OCI-LY7 (cell line): Measurements from ENCODE around the gene ARFGAP3. TPM values are rescaled to one million over a fixed set of nuclear protein-coding genes. Genes with fewer than 3 reads are reported as not detected.

Experiments used
- BruUV-seq: library from RNA; stranded (reverse); fragments of 400-500 nt; replicated peaks from 2 replicates; lab custom pipeline; 2021; lab: Mats Ljungman, UMichigan
- CTCF ChIA-PET: fragments of 300-600 bp; sonication (Branson Sonifier 250); formaldehyde crosslinking; loops from one replicate; lab custom pipeline; 2022; ENCODE audit warnings: antibody characterized with exemption; ENCODE audit not compliant: unreplicated experiment; lab: Charles Lee
- POLR2A ChIA-PET: fragments of 300-600 bp; sonication (Branson Sonifier 250); formaldehyde crosslinking; loops from one replicate; lab custom pipeline; 2022; ENCODE audit warnings: antibody characterized with exemption; lab: Charles Lee
- DNase-seq: peaks from one replicate; pipeline ENCODE4 v3.0.0-alpha.2; 2015; ENCODE audit warnings: low spot score
- H2AFZ ChIP-seq: fragments of 200-600 bp; sonication (generic), shearing (Covaris generic); 2 replicates; pipeline ENCODE4 v1.6.1; 2014; ENCODE audit warnings: mild to moderate bottlenecking, antibody characterized with exemption, low read length, moderate library complexity
- H3K27ac ChIP-seq: fragments of 200-600 bp; sonication (generic); 2 replicates; pipeline ENCODE4 v1.5.1; 2014; ENCODE audit warnings: mixed run types, low read depth, mild to moderate bottlenecking, moderate library complexity, low read length, inconsistent platforms; ENCODE audit not compliant: poor library complexity, severe bottlenecking
- H3K36me3 ChIP-seq: fragments of 200-600 bp; sonication (generic); 2 replicates; pipeline ENCODE4 v1.6.1; 2014; ENCODE audit warnings: mild to moderate bottlenecking, antibody characterized with exemption, low read length, moderate library complexity, mixed read lengths; ENCODE audit not compliant: insufficient read depth
- H3K4me1 ChIP-seq: fragments of 200-600 bp; sonication (generic); 2 replicates; pipeline ENCODE4 v1.5.1; 2014; ENCODE audit warnings: mild to moderate bottlenecking, low read length; ENCODE audit not compliant: insufficient read depth, poor library complexity, severe bottlenecking
- H3K4me2 ChIP-seq: fragments of 200-600 bp; sonication (generic); 2 replicates; pipeline ENCODE4 v1.6.1; 2014; ENCODE audit warnings: mild to moderate bottlenecking, low read length
- H3K4me3 ChIP-seq: fragments of 200-600 bp; sonication (generic); 2 replicates; pipeline ENCODE4 v1.5.1; 2014; ENCODE audit warnings: mild to moderate bottlenecking, low read depth, low read length; ENCODE audit not compliant: poor library complexity, severe bottlenecking
- H3K79me2 ChIP-seq: fragments of 200-600 bp; sonication (generic); 2 replicates; pipeline ENCODE4 v1.6.1; 2016; ENCODE audit warnings: low read depth, mild to moderate bottlenecking, low read length, moderate library complexity, mixed read lengths; ENCODE audit not compliant: insufficient read depth
- H3K9me2 ChIP-seq: fragments of 200-600 bp; sonication (generic); 2 replicates; pipeline ENCODE4 v1.6.1; 2016; ENCODE audit warnings: mild to moderate bottlenecking, low read length, mixed read lengths; ENCODE audit not compliant: insufficient read depth
- H3K9me3 ChIP-seq: fragments of 200-600 bp; sonication (generic); 2 replicates; pipeline ENCODE4 v1.6.1; 2014; ENCODE audit warnings: mild to moderate bottlenecking, mixed run types, low read length, mixed read lengths
- H4K20me1 ChIP-seq: fragments of 200-600 bp; sonication (generic); 2 replicates; pipeline ENCODE4 v1.6.1; 2014; ENCODE audit warnings: mild to moderate bottlenecking, antibody characterized with exemption, low read length, moderate library complexity, mixed read lengths; ENCODE audit not compliant: insufficient read depth
- EZH2phosphoT487 ChIP-seq: fragments of 200-600 bp; sonication (generic); IDR thresholded peaks from 2 replicates; pipeline ENCODE4 v1.6.1; 2018; ENCODE audit warnings: low read depth, borderline replicate concordance, mild to moderate bottlenecking, mixed run types, antibody characterized with exemption, low read length, moderate library complexity, mixed read lengths
- intact Hi-C: fragments of 100-400 bp; cut with micrococcal nuclease; formaldehyde crosslinking; loops from one replicate; pipeline ENCODE4 v1.10.0; 2022; ENCODE audit not compliant: unreplicated experiment
- total RNA-seq, 2 experiments: library from RNA; depleted of rRNA in 1 of 2; stranded (reverse); fragments of >200 nt in 1 of 2; shearing (Covaris generic) in 1 of 2; gene quantifications; 2 replicates each; pipeline ENCODE4 v1.2.3, GENCODE V29; 2014 to 2022
- TF ChIP-seq, protein P1 (sequence below): fragments of 200-600 bp; sonication (generic); conservative IDR thresholded peaks from 2 replicates; pipeline ENCODE4 v1.5.1; 2014; ENCODE audit warnings: mild to moderate bottlenecking, antibody characterized with exemption, low read length, moderate library complexity, mixed read lengths

The ARFGAP3 gene
- total RNA-seq, 2 experiments from 2014 or later, result 24.2 to 47.0 TPM

GRCh38 chr22:42787357-42787736, 69.7 kb downstream of the ARFGAP3 start:
- CTCF ChIA-PET, result no interaction called here
- no peak for DNase-seq
- BruUV-seq, result no TSS peak
- H3K9me3 ChIP-seq, result no peaks in the 10 kb centered on the region
- no peak overlapping the region for H2AFZ ChIP-seq
- TF ChIP-seq, protein P1, sequence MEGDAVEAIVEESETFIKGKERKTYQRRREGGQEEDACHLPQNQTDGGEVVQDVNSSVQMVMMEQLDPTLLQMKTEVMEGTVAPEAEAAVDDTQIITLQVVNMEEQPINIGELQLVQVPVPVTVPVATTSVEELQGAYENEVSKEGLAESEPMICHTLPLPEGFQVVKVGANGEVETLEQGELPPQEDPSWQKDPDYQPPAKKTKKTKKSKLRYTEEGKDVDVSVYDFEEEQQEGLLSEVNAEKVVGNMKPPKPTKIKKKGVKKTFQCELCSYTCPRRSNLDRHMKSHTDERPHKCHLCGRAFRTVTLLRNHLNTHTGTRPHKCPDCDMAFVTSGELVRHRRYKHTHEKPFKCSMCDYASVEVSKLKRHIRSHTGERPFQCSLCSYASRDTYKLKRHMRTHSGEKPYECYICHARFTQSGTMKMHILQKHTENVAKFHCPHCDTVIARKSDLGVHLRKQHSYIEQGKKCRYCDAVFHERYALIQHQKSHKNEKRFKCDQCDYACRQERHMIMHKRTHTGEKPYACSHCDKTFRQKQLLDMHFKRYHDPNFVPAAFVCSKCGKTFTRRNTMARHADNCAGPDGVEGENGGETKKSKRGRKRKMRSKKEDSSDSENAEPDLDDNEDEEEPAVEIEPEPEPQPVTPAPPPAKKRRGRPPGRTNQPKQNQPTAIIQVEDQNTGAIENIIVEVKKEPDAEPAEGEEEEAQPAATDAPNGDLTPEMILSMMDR, result no peak
- no peak for TF ChIP-seq EZH2phosphoT487
- POLR2A ChIA-PET, result no interaction called here
- no peak overlapping the region for H3K4me3 ChIP-seq
- peaks cover 10% of the 10 kb centered on the region for H3K4me1 ChIP-seq
- no peak overlapping the region for H3K27ac ChIP-seq
- H3K9me2 ChIP-seq, result no peaks in the 10 kb centered on the region
- H3K79me2 ChIP-seq, result no peaks in the 10 kb centered on the region
- intact Hi-C loops, result no loop called here
- no peaks in the 10 kb centered on the region for H3K36me3 ChIP-seq
- H4K20me1 ChIP-seq, result no peaks in the 10 kb centered on the region
- no peak overlapping the region for H3K4me2 ChIP-seq

DNA sequence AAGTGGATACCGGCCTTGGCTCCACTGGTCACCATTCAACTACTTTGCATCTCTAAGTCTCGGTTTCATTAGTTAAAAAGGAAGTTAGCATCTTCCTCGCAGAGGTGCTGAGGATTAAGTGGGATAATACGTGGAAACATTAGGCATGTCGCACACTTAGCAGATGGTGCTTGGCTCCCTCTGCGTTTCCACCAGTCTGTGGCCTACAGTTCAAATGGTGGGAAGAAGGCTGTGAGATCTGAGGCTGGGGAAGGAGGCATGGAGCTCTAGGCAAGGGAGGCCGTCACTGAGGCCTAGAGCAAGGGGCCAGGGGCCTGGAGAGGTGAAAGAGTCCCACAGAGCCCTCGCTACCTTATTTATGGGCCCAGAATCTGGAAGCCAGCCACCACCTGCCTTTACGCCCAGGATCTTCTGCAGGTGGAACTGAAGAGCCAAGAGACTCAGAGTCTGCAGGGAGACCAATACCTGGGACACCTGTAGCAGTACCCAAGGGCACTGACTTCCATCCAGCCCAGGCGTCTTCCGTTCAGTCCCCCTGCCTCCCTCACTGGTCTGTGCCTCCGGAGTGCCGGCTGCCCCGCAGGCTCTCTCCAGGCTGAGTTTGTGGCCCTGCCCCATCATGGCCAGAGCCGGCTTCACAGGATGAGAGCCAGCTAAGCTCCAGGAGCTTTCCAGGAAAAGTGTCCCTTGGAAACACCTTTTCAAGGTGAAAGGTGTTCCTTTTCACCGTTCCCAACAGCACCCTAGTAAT, 70.3 kb downstream of the ARFGAP3 start:
- TF ChIP-seq EZH2phosphoT487, result no peak
- TF ChIP-seq, protein P1, result no peak
- H3K36me3 ChIP-seq, result no peaks in the 10 kb centered on the region
- ChIA-PET POLR2A (no interaction called here), CTCF (no interaction called here)
- no peak overlapping the region for H3K4me2 ChIP-seq
- H4K20me1 ChIP-seq, result no peaks in the 10 kb centered on the region
- no peak overlapping the region for H2AFZ ChIP-seq
- H3K27ac ChIP-seq, result no peak overlapping the region
- H3K4me3 ChIP-seq, result no peak overlapping the region
- BruUV-seq, result no TSS peak
- intact Hi-C loops, result no loop called here
- no peaks in the 10 kb centered on the region for H3K79me2 ChIP-seq
- H3K4me1 ChIP-seq, result peaks cover 10% of the 10 kb centered on the region
- DNase-seq, result no peak
- H3K9me2 ChIP-seq, result no peaks in the 10 kb centered on the region
- no peaks in the 10 kb centered on the region for H3K9me3 ChIP-seq
